Common myeloid progenitor, CD34-positive (primary cell): ENCODE measurements around the gene RBKS.

Experiments
- CTCF ChIA-PET: fragments of 350-600 bp; sonication (Branson Sonifier 250); formaldehyde crosslinking; loops from one replicate; lab custom pipeline; 2021; ENCODE audit warnings: antibody characterized with exemption; lab: Charles Lee
- POLR2A ChIA-PET: fragments of 350-600 bp; sonication (Branson Sonifier 250); formaldehyde crosslinking; loops from one replicate; lab custom pipeline; 2021; ENCODE audit warnings: antibody characterized with exemption; lab: Charles Lee
- DNase-seq, 3 donors: peaks; one replicate each; pipeline versions ENCODE4 v3.0.0 to v3.0.0-alpha.2; 2013
- H3K27ac ChIP-seq, 2 experiments: 1 replicate in 1 of 2; 2 replicates in 1 of 2; pipeline ENCODE4 v1.7.0; 2013; ENCODE audit warnings: inconsistent platforms in 2 of 2, low read length in 2 of 2, mild to moderate bottlenecking in 2 of 2, low read depth in 1 of 2, moderate library complexity in 1 of 2; ENCODE audit not compliant: severe bottlenecking in 2 of 2, insufficient read depth in 1 of 2, poor library complexity in 1 of 2
- H3K27me3 ChIP-seq, 5 experiments: replicated peaks in 2 of 5; 1 replicate in 3 of 5; 2 replicates in 2 of 5; pipeline versions ENCODE4 v1.6.1 to v1.7.0; 2013; ENCODE audit warnings: low read length in 4 of 5, mild to moderate bottlenecking in 2 of 5, moderate library complexity in 2 of 5, inconsistent platforms in 1 of 5; ENCODE audit not compliant: insufficient read depth in 5 of 5, control insufficient read depth in 4 of 5
- H3K36me3 ChIP-seq, 4 experiments: 1 replicate in 2 of 4; 2 replicates in 2 of 4; pipeline versions ENCODE4 v1.6.1 to v1.7.0; 2013; ENCODE audit warnings: low read length in 3 of 4, control low read depth in 1 of 4, mild to moderate bottlenecking in 1 of 4; ENCODE audit not compliant: control insufficient read depth in 4 of 4, insufficient read depth in 4 of 4
- H3K4me1 ChIP-seq, 4 experiments: 1 replicate in 3 of 4; 2 replicates in 1 of 4; pipeline versions ENCODE4 v1.6.1 to v1.7.1; 2013; ENCODE audit warnings: low read length in 3 of 4, mild to moderate bottlenecking in 3 of 4, control low read depth in 1 of 4, inconsistent platforms in 1 of 4, moderate library complexity in 1 of 4; ENCODE audit not compliant: control insufficient read depth in 4 of 4, insufficient read depth in 4 of 4; ENCODE audit errors: control extremely low read depth in 1 of 4
- H3K4me3 ChIP-seq, 7 experiments: 1 replicate in 4 of 7; 2 replicates in 3 of 7; pipeline versions ENCODE4 v1.5.1 to v1.7.0; 2013; ENCODE audit warnings: mild to moderate bottlenecking in 7 of 7, low read length in 6 of 7, moderate library complexity in 6 of 7, inconsistent platforms in 2 of 7, low read depth in 2 of 7, control low read depth in 1 of 7; ENCODE audit not compliant: insufficient read depth in 4 of 7, control insufficient read depth in 1 of 7; ENCODE audit errors: extremely low read depth in 1 of 7
- H3K9me3 ChIP-seq, 5 experiments: 1 replicate in 4 of 5; 2 replicates in 1 of 5; pipeline versions ENCODE4 v1.6.1 to v1.7.1; 2013; ENCODE audit warnings: low read length in 4 of 5, mild to moderate bottlenecking in 2 of 5, inconsistent platforms in 1 of 5, low read depth in 1 of 5, moderate library complexity in 1 of 5; ENCODE audit not compliant: control insufficient read depth in 4 of 5, insufficient read depth in 2 of 5; ENCODE audit errors: control extremely low read depth in 1 of 5
- WGBS: methylation state at CpG from one replicate; pipeline ENCODE4 v1.1.5; 2013; ENCODE audit not compliant: insufficient coverage; 5-methylcytosine and 5-hydroxymethylcytosine counted together

The RBKS gene

DNA sequence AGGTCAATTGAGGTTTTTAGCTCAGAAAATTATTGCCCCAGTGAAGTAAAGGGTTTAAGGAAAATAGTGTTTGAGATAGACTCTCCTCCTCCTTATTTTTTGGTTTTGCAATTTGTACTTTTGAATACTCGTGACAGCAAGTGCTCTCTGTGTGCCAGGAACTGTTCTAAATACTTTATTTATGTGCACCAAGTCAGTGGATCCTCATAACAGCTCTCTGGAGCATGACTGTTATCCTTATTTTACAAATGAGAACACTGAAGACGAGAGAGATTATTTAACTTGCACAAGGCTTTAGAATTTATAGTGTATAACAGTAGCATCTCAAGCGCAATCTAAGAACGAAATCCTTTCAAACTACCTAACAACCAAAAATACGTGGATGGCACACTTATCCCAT, 25.0 kb upstream of the RBKS start:
- DNase-seq, result no peak
- 100% methylated on average over 1 of the region's 5 CpGs for WGBS
- peaks cover 3 to 6% (median 4%) of the 10 kb centered on the region in 4 experiments for H3K4me1 ChIP-seq
- H3K36me3 ChIP-seq, result peaks cover 0 to 4% (median 0%) of the 10 kb centered on the region in 4 experiments
- ChIA-PET CTCF (interaction anchor here (1.4 kb wide), 1 partner anchor 39 kb away, joined by 4 read pairs; no protein-coding TSS in a partner anchor), POLR2A (no interaction called here)
- H3K4me3 ChIP-seq, result no peak overlapping the region
- H3K27me3 ChIP-seq, result no peaks in the 10 kb centered on the region
- H3K27ac ChIP-seq, result no peak overlapping the region
- H3K9me3 ChIP-seq, result no peaks in the 10 kb centered on the region

DNA sequence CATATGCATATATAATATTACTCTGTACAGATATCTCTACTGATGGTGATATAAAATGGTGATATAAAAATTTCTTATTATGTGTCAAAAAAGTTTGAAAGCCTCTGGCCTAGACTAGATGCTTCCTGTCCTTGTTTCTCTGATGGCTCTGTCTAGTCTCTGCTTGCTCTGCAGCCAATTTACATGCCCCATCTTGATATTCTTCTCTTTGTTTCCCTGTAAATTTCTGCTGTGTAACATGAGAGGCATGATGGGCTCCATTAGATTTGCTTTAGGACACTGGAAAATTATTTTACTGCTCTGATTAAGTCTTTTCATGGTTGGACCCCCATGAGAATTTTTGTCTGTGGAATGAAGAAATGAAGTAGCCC, 24.6 kb upstream of the RBKS start:
- peaks cover 0 to 3% (median 0%) of the 10 kb centered on the region in 4 experiments for H3K4me1 ChIP-seq
- H3K27me3 ChIP-seq, result no peaks in the 10 kb centered on the region
- no peak overlapping the region for H3K27ac ChIP-seq
- no peak overlapping the region for H3K4me3 ChIP-seq
- H3K36me3 ChIP-seq, result peaks cover 0 to 4% (median 0%) of the 10 kb centered on the region in 4 experiments
- H3K9me3 ChIP-seq, result no peaks in the 10 kb centered on the region
- no peak for DNase-seq
- ChIA-PET POLR2A (no interaction called here), CTCF (interaction anchor here (1.4 kb wide), 2 partner anchors 10 to 40 kb away, joined by 4 to 5 read pairs; no protein-coding TSS in a partner anchor)

DNA sequence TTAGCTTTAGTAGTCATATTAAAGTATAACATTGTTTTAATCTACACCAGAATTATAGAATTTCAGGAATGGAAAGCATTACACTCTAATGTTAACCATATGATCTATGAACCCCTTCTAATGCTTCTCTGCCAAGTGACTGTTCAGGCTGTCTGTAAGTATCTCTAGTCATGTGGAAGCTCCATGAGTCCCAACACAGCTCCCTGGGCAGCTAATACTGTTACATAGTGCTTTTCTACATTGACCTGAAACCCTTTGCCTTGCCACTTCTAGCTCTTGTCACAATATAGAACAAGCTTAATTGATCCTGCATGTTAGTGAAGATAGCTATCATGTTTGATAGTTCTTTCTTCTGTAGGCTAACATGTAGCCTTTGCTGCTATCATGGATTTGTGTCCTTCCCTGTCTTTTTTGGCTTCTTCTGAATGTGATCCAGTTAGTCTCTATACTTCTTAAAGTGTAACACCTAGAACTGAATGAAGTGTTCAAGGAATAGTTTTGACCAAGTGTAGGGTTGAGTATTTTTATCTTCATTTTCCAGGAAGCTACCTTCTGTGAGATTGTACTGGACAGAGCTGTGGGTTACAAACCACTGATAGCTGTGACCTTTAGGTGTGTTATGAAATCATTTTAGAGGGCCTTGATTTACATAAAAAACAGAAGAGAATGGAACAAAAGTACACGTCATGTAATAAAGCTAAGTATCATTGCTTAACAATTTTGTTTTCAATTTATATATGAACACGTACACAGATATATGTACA, 24.0 kb upstream of the RBKS start:
- DNase-seq, result no peak
- no peak overlapping the region for H3K27ac ChIP-seq
- H3K27me3 ChIP-seq, result no peaks in the 10 kb centered on the region
- ChIA-PET CTCF (interaction anchor here (0.6 to 1.4 kb wide), 3 partner anchors 9 to 236 kb away, joined by 3 to 5 read pairs (median 4); no protein-coding TSS in a partner anchor), POLR2A (no interaction called here)
- H3K4me1 ChIP-seq, result peaks cover 0 to 3% (median 0%) of the 10 kb centered on the region in 4 experiments
- no CpG with 5 or more reads among the region's 2 CpGs for WGBS
- H3K4me3 ChIP-seq, result no peak overlapping the region
- peaks cover 0 to 4% (median 0%) of the 10 kb centered on the region in 4 experiments for H3K36me3 ChIP-seq
- H3K9me3 ChIP-seq, result no peaks in the 10 kb centered on the region

DNA sequence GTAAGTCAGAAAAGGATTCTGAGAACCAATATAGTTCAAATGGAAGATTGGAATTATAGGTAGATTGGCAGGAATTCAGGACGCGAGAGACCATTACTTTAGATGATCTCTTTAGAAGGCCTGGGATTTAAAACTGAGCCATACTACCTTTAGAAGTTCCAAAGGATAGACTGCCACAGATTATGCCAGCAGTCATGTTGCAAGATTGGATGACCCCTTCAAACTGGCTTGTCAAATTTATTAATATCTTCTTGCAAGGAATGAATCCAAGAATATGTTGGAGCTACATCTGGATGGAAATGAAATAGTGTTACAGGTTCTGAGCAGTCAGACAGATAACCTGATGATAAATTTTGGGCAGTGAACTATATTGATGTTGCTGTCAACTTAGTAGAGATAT, 22.3 kb upstream of the RBKS start:
- Histone ChIP-seq H3K27me3 (no peaks in the 10 kb centered on the region), H3K27ac (no peak overlapping the region), H3K9me3 (no peaks in the 10 kb centered on the region), H3K4me3 (no peak overlapping the region), H3K4me1 (peaks cover 0 to 3% (median 0%) of the 10 kb centered on the region in 4 experiments), H3K36me3 (peaks cover 0 to 2% (median 0%) of the 10 kb centered on the region in 4 experiments)
- no peak for DNase-seq
- POLR2A ChIA-PET, result no interaction called here
- 83% methylated on average over 2 of the region's 2 CpGs for WGBS
- CTCF ChIA-PET, result interaction anchor here (1.5 kb wide), 1 partner anchor 9 kb away, joined by 3 read pairs; no protein-coding TSS in a partner anchor

DNA sequence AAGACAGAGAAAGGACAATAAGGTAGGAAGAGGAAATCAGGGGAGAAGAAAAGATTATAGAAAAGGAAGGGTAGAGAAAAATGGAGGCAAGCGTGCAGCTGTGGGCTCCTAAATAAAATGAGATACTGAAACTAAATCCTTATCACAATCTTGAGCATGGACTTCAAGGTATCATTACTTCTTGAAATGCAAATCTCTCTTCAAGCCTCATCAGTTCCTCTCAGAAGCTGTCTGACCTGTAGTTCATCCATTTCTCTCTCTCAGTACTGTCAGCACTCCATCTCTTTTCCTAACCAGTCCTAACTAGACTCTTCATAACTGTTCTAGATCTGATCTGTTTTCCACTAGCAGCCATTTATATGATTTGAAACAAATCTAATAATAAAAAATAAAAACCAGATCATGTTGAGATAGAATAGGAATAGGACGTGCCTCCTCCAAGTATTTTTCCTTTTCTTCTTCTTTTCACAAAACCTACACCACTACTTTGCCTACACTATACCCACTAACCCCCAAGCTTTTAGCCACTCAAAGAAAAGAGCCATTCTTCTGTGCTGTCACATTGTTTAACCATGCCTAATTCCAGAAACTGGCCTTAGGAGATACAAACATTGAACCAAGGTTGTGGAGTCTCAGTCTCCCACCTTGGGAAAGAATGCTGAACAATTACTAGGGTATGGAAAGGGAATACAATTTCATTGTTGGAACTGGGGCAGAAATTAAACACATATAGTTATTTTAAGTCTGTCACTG, 21.4 kb upstream of the RBKS start:
- peaks cover 0 to 3% (median 0%) of the 10 kb centered on the region in 4 experiments for H3K4me1 ChIP-seq
- ChIA-PET CTCF (interaction anchor here (1.5 kb wide), 1 partner anchor 8 kb away, joined by 3 read pairs; no protein-coding TSS in a partner anchor), POLR2A (no interaction called here)
- H3K9me3 ChIP-seq, result no peaks in the 10 kb centered on the region
- H3K4me3 ChIP-seq, result no peak overlapping the region
- H3K27me3 ChIP-seq, result no peaks in the 10 kb centered on the region
- no CpG with 5 or more reads among the region's 2 CpGs for WGBS
- peaks cover 0 to 2% (median 0%) of the 10 kb centered on the region in 4 experiments for H3K36me3 ChIP-seq
- H3K27ac ChIP-seq, result no peak overlapping the region
- no peak for DNase-seq

DNA sequence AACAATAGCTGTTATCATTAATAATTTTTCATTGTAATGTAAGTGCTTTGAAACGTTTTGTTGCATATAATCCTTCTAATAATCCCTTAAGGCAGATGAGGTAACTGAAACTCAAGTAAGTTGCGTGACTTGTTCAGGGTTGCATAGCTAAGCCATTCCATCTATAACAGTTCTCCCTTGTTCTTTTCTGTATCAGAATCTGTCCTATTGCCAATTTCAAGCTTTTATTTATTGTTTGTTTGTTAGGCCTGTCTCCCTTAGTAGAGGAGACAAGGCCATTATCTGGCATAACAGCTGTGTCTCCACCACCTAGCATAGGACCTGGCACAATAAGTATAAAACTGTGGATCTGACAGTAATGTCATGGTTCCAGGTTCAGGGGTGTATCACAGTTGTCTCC, 19.7 kb upstream of the RBKS start:
- no peaks in the 10 kb centered on the region for H3K9me3 ChIP-seq
- ChIA-PET POLR2A (no interaction called here), CTCF (interaction anchor here (0.7 to 0.9 kb wide), 2 partner anchors 9 to 15 kb away, joined by 3 read pairs; no protein-coding TSS in a partner anchor)
- no peak overlapping the region for H3K4me3 ChIP-seq
- peak in 1 of 3 donors; percentile 29 for DNase-seq
- H3K27me3 ChIP-seq, result no peaks in the 10 kb centered on the region
- H3K36me3 ChIP-seq, result peaks cover 0 to 2% (median 0%) of the 10 kb centered on the region in 4 experiments
- H3K27ac ChIP-seq, result no peak overlapping the region
- H3K4me1 ChIP-seq, result peaks cover 0 to 3% (median 0%) of the 10 kb centered on the region in 4 experiments
- WGBS, result 100% methylated on average over 2 of the region's 2 CpGs
